ENCODE data around the gene UPK3A.
"Not testable (repeated sequence)": the region's sequence is repeated elsewhere in the genome, so short reads cannot be mapped to it uniquely, and the experiment has no call there.

UPK3A gene

DNA sequence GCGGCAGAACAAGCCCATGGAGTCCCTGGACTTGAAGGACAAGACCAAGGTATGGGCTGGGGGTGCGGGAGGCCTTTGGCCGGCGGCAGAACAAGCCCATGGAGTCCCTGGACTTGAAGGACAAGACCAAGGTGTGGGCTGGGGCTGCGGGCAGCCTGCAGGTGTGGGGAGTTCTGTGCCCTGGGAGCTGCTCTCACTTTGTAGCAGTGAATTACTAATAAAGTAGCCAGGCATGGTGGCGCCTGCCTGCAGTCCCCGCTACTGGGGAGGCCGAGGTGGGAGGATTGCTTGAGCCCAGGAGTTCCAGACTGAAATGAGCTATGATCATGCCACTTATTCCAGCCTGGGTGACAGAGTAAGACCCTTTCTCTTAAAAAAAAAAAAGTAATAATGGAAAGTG is 43.5 kb downstream of the UPK3A start:
- H3K27me3 ChIP-seq (ENCODE audit: control insufficient read depth in 1 of 2, insufficient read depth in 2 of 2, low read length in 2 of 2); H3K9ac ChIP-seq (ENCODE audit: low read length); H3K27ac ChIP-seq (ENCODE audit: low read depth, low read length); H3K9me3 ChIP-seq (ENCODE audit: low read length); H3K4me3 ChIP-seq (ENCODE audit: low read depth in 1 of 2, low read length in 2 of 2): not testable (repeated sequence)
- H3K4me1 ChIP-seq (ENCODE audit: insufficient read depth, low read length) = peaks cover 11% of the 10 kb centered on the region
- peaks cover 60% of the 10 kb centered on the region for H3K36me3 ChIP-seq (ENCODE audit: insufficient read depth, low read length)

DNA sequence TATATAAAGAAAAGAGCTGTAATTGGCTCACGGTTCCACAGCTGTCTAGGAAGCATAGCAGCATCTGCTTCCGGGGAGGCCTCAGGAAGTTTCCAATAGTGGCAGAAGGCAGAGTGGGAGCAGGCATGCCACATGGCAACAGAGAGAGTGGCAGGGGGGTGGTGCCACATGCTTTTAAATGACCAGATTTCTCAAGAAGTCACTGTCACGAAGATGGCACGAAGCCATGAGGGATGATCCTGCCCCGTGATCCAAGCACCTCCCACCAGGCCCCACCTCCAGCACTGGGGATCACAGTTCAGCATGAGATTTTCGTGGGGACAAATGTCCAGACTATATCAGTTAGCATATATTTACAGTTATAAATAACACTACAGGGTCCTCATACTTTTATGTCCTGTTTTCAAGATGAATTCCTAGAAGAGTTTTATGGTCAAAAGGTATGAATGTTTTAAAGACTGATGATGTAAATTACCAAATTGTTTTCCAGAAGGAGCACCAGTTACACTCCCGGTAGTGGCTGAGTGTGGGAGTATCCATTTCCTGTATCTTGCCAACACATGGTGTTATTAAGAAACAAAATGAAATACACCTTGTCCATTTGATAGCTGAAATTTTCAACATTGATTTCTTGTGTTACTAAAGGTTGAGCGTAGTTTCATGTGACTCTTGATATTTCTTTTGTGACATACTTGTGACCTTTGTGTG is 44.2 kb downstream of the UPK3A start:
- no peak overlapping the region for H3K9ac ChIP-seq (ENCODE audit: low read length)
- peaks cover 53% of the 10 kb centered on the region for H3K36me3 ChIP-seq (ENCODE audit: insufficient read depth, low read length)
- H3K4me3 ChIP-seq (ENCODE audit: low read depth in 1 of 2, low read length in 2 of 2) = no peak overlapping the region
- H3K27me3 ChIP-seq (ENCODE audit: control insufficient read depth in 1 of 2, insufficient read depth in 2 of 2, low read length in 2 of 2) = no peaks in the 10 kb centered on the region
- H3K4me1 ChIP-seq (ENCODE audit: insufficient read depth, low read length) = peaks cover 11% of the 10 kb centered on the region
- no peaks in the 10 kb centered on the region for H3K9me3 ChIP-seq (ENCODE audit: low read length)
- no peak overlapping the region for H3K27ac ChIP-seq (ENCODE audit: low read depth, low read length)

DNA sequence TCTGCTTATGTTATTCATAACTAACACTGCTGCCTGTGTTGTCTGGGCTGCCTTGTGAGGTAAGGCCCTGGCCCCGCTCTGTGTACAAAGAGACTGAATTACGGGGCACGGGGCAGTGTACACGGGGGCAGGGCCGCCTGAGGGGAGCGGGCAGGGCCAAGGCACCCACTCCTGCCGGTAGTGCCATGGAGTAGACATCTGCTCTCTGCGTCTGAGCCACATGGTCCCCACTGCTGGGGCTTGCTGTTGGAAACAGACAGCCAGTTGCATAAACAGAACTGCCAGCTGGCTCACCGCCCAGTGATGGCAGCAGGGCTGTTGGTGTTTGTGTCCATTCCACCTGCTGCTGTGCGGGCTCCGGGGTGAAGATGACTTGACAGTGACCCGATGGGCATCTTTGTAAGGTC is 44.8 kb downstream of the UPK3A start:
- H3K27me3 ChIP-seq (ENCODE audit: control insufficient read depth in 1 of 2, insufficient read depth in 2 of 2, low read length in 2 of 2) = no peaks in the 10 kb centered on the region
- H3K36me3 ChIP-seq (ENCODE audit: insufficient read depth, low read length) = peaks cover 50% of the 10 kb centered on the region
- peaks cover 11% of the 10 kb centered on the region for H3K4me1 ChIP-seq (ENCODE audit: insufficient read depth, low read length)
- H3K4me3 ChIP-seq (ENCODE audit: low read depth in 1 of 2, low read length in 2 of 2) = no peak overlapping the region
- H3K9me3 ChIP-seq (ENCODE audit: low read length) = no peaks in the 10 kb centered on the region
- no peak overlapping the region for H3K9ac ChIP-seq (ENCODE audit: low read length)
- H3K27ac ChIP-seq (ENCODE audit: low read depth, low read length) = no peak overlapping the region

DNA sequence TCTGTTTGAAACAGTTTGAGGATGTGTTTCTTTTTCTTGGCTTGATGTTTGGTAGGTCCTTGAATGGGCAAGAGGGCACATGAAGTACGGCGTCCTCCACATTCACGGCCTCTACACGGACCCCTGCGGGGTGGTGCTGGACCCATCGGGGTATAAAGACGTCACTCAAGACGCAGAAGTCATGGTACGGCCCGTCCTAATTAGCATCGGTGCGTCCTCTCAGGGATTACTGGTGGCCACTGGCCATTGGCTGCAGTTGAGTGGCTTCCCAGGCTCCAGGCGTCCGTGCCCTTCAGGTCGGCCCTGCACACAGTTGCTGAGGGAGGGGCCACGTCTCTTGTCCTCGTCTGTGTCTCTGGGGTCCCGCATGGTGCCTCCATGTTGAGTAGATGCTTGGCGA is 45.8 kb downstream of the UPK3A start:
- H3K27ac ChIP-seq (ENCODE audit: low read depth, low read length) = no peak overlapping the region
- peaks cover 52% of the 10 kb centered on the region for H3K36me3 ChIP-seq (ENCODE audit: insufficient read depth, low read length)
- H3K4me3 ChIP-seq (ENCODE audit: low read depth in 1 of 2, low read length in 2 of 2) = no peak overlapping the region
- H3K4me1 ChIP-seq (ENCODE audit: insufficient read depth, low read length) = peaks cover 11% of the 10 kb centered on the region
- no peaks in the 10 kb centered on the region for H3K9me3 ChIP-seq (ENCODE audit: low read length)
- no peak overlapping the region for H3K9ac ChIP-seq (ENCODE audit: low read length)
- H3K27me3 ChIP-seq (ENCODE audit: control insufficient read depth in 1 of 2, insufficient read depth in 2 of 2, low read length in 2 of 2) = no peaks in the 10 kb centered on the region

DNA sequence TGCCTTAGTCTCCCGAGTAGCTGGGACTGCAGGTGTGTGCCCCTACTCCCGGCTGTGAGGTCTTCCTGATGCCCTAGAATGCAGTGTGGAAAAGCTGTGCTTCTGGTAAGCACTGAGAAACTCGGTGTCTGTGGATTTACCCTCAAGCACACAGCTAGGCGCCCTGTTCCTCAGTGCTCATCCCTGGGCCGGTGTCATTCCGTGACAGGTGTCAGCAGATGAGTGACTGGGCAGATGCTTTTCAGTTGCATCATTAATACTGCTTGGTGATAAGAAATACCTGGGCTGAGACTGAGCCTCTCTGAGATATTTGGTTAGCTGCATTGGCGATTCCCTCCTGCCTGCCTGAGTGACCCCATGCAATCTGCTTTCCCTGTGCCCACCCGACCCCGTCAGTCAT is 46.7 kb downstream of the UPK3A start:
- H3K9ac ChIP-seq (ENCODE audit: low read length) = no peak overlapping the region
- no peaks in the 10 kb centered on the region for H3K27me3 ChIP-seq (ENCODE audit: control insufficient read depth in 1 of 2, insufficient read depth in 2 of 2, low read length in 2 of 2)
- peaks cover 53% of the 10 kb centered on the region for H3K36me3 ChIP-seq (ENCODE audit: insufficient read depth, low read length)
- no peaks in the 10 kb centered on the region for H3K9me3 ChIP-seq (ENCODE audit: low read length)
- H3K4me1 ChIP-seq (ENCODE audit: insufficient read depth, low read length) = peaks cover 16% of the 10 kb centered on the region
- H3K4me3 ChIP-seq (ENCODE audit: low read depth in 1 of 2, low read length in 2 of 2) = no peak overlapping the region
- H3K27ac ChIP-seq (ENCODE audit: low read depth, low read length) = no peak overlapping the region

DNA sequence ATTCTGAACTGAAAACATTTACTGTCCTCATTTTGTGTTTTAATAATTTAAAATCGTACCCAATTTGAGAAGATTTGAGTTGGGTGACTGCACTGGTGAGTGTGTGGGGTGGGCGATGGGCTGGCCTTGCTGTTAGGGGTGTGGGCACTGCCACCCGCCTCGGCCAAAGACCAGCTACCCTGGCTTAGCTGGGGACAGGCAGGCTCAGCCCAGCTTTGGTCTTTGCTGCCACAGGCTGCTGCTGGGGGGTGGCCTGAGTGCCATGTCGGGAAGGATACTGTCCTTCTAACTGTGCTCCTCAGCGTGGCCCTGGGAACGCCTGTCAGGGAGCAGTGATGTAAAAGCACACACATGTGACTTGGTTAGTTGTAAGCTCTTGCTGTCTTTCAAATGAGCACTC is 47.3 kb downstream of the UPK3A start:
- Histone ChIP-seq H3K9me3 (ENCODE audit: low read length) (no peaks in the 10 kb centered on the region), H3K9ac (ENCODE audit: low read length) (no peak overlapping the region), H3K4me1 (ENCODE audit: insufficient read depth, low read length) (peaks cover 21% of the 10 kb centered on the region), H3K36me3 (ENCODE audit: insufficient read depth, low read length) (peaks cover 56% of the 10 kb centered on the region), H3K4me3 (ENCODE audit: low read depth in 1 of 2, low read length in 2 of 2) (no peak overlapping the region), H3K27ac (ENCODE audit: low read depth, low read length) (no peak overlapping the region), H3K27me3 (ENCODE audit: control insufficient read depth in 1 of 2, insufficient read depth in 2 of 2, low read length in 2 of 2) (no peaks in the 10 kb centered on the region)

DNA sequence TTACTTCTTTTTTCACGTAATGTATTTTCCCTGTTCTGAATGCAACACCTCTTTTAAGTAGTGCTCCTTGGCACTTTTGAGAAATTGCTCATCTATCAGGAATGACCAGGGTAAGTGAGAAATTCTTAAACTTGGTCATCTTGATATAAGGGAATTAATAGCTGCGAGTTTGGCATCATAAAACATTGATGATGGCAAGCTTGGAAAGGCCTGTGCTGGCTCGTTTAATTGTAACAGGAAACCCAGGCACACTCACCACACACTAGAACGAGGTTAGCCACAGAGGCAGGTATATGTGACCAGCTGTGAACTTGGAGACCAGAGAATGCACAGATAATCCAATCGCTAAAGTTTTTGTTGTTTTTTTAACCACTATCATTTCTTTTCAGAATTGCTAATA is 49.3 kb downstream of the UPK3A start:
- Histone ChIP-seq H3K27ac (ENCODE audit: low read depth, low read length) (no peak overlapping the region), H3K36me3 (ENCODE audit: insufficient read depth, low read length) (peaks cover 45% of the 10 kb centered on the region), H3K4me1 (ENCODE audit: insufficient read depth, low read length) (peaks cover 26% of the 10 kb centered on the region), H3K27me3 (ENCODE audit: control insufficient read depth in 1 of 2, insufficient read depth in 2 of 2, low read length in 2 of 2) (no peaks in the 10 kb centered on the region), H3K4me3 (ENCODE audit: low read depth in 1 of 2, low read length in 2 of 2) (no peak overlapping the region), H3K9ac (ENCODE audit: low read length) (no peak overlapping the region), H3K9me3 (ENCODE audit: low read length) (no peaks in the 10 kb centered on the region)

DNA sequence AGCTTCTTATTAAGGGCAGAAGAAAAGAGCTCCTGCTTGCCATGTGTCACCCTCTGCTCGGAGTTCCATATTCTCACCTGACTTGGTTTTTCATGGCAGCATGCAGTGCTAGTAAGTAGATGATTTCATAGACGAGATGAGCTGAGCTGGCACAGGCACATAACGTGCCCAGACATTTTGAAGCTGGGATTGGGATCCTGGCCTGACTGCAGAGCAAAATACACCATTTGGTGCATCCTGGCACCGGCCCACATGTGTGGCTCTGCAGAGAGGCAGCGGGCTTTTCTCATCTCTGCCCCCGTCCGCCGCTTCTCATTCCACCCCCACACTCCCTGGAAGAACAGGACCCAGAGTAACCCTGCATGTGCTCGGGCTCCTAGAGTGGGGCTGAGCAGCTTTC is 49.8 kb downstream of the UPK3A start:
- H3K9ac ChIP-seq (ENCODE audit: low read length) = no peak overlapping the region
- H3K27ac ChIP-seq (ENCODE audit: low read depth, low read length) = no peak overlapping the region

DNA sequence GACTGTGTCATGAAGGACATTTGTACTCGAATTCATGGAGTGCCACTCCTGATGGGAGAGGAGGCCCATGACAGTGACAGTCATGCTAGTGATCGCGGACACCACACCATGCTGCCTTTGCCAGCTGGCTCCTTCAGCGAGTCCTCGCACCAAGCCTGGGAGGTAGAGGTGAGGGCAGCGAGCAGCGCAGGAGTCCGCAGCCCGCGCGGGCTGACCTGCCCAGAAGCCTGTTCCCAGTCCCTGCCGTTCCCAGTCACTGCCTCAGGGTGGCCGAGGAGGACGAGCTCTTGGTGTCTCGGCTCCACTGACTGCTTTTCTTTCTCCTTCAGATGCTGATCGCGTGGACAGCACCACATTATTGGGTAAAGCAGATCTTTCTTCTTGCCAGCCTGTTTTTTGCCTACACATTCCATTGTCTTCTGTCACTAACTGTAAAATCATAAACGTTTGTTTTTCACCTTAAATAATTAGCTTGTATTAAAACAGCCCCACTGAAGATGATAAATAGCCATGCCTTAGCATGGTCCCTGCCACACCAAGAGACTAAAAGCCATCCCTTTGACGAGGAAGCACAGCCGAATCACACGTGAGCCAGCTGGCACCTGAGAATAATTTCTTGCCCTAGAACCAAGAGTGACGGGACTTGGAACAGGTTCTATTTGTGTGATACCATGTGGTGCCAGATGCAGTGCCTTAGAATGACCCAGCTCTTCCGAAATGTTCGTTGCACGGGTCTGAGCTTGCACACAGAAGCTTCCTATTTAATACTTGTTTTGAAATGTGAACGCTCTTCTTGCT is 50.5 kb downstream of the UPK3A start:
- Histone ChIP-seq H3K27me3 (ENCODE audit: control insufficient read depth in 1 of 2, insufficient read depth in 2 of 2, low read length in 2 of 2) (no peaks in the 10 kb centered on the region), H3K36me3 (ENCODE audit: insufficient read depth, low read length) (peaks cover 52% of the 10 kb centered on the region), H3K9me3 (ENCODE audit: low read length) (no peaks in the 10 kb centered on the region), H3K9ac (ENCODE audit: low read length) (no peak overlapping the region), H3K4me1 (ENCODE audit: insufficient read depth, low read length) (peaks cover 18% of the 10 kb centered on the region), H3K4me3 (ENCODE audit: low read depth in 1 of 2, low read length in 2 of 2) (no peak overlapping the region), H3K27ac (ENCODE audit: low read depth, low read length) (no peak overlapping the region)

More for the DNA sequence above, 49.8 kb downstream of the UPK3A start:
- Histone ChIP-seq H3K36me3 (ENCODE audit: insufficient read depth, low read length) (peaks cover 46% of the 10 kb centered on the region), H3K4me1 (ENCODE audit: insufficient read depth, low read length) (peaks cover 21% of the 10 kb centered on the region), H3K4me3 (ENCODE audit: low read depth in 1 of 2, low read length in 2 of 2) (no peak overlapping the region), H3K27me3 (ENCODE audit: control insufficient read depth in 1 of 2, insufficient read depth in 2 of 2, low read length in 2 of 2) (no peaks in the 10 kb centered on the region), H3K9me3 (ENCODE audit: low read length) (no peaks in the 10 kb centered on the region)

DNA sequence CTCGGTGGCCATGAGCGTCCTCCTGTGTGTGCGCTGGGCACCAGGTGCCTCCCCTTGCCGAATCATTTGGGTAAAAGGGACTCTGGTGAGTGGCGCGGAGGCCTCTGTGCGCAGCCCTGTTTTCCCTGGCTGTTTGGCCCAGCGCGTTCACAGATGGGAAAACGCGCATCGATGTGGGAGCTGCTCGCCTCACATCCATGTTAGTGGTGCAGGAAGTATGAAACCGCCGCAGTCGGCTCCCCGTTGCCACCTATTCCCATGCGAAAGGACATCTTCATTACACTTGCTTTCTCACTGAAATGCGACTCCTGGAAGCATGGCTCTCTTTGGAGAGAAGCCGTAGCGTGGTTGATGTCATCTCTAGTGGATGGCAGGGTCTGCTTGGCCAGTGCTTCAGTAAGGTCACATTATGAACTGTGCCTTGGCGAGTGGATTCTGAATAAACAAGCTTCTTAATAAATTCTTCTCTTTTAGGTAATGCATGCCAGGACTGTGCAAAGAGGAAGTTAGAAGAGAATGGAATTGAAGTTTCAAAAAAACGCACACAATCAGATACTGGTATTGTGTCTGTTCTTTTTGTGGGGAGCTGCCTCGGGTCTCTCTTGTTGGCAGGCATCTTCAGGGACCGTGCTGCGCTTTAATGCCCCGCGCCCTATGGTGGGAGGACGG is 51.2 kb downstream of the UPK3A start:
- Histone ChIP-seq H3K4me3 (ENCODE audit: low read depth in 1 of 2, low read length in 2 of 2) (no peak overlapping the region), H3K9ac (ENCODE audit: low read length) (no peak overlapping the region), H3K4me1 (ENCODE audit: insufficient read depth, low read length) (peaks cover 18% of the 10 kb centered on the region), H3K27me3 (ENCODE audit: control insufficient read depth in 1 of 2, insufficient read depth in 2 of 2, low read length in 2 of 2) (no peaks in the 10 kb centered on the region), H3K36me3 (ENCODE audit: insufficient read depth, low read length) (peaks cover 54% of the 10 kb centered on the region), H3K27ac (ENCODE audit: low read depth, low read length) (no peak overlapping the region), H3K9me3 (ENCODE audit: low read length) (no peaks in the 10 kb centered on the region)

DNA sequence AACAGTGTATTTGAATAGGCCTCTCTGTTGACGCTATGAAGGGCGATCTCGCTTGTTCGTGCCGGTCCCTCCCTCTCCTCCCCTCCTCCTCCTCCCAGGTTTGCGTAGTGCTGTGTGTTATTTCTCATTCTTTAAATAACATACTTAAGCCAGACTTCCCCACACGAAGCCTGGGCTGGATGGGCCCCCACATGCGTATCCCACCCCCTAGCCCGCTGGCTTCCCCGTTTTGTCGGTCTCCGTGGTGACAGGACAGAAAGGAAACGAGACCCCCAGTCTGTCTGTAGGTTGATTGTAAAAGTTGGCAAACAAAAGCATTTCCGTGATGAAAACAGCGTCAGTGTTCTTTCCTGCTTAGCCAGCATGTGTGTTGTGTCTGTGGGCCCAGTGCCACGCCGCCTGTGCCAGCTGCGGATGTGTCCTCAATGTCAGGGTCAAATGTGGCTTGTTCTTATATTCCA is 52.3 kb downstream of the UPK3A start:
- H3K4me3 ChIP-seq (ENCODE audit: low read depth in 1 of 2, low read length in 2 of 2) = peak overlapping the region in 1 of 2 donors; percentile 54
- no peaks in the 10 kb centered on the region for H3K9me3 ChIP-seq (ENCODE audit: low read length)
- peaks cover 49% of the 10 kb centered on the region for H3K36me3 ChIP-seq (ENCODE audit: insufficient read depth, low read length)
- H3K4me1 ChIP-seq (ENCODE audit: insufficient read depth, low read length) = peaks cover 18% of the 10 kb centered on the region
- H3K9ac ChIP-seq (ENCODE audit: low read length) = peak overlapping the region; percentile 40
- no peak overlapping the region for H3K27ac ChIP-seq (ENCODE audit: low read depth, low read length)
- H3K27me3 ChIP-seq (ENCODE audit: control insufficient read depth in 1 of 2, insufficient read depth in 2 of 2, low read length in 2 of 2) = no peaks in the 10 kb centered on the region

All from muscle layer of colon (tissue), 2 donors.